ENCODE data around the gene CST3.
A peak's percentile ranks its signal among the peaks of the same experiment; 100 is the strongest.
"Not testable (repeated sequence)": the region's sequence is repeated elsewhere in the genome, so short reads cannot be mapped to it uniquely, and the experiment has no call there.

CST3 gene

GRCh38 chr20:23627501-23627900 is 10.3 kb downstream of the CST3 start:
- no peak for DNase-seq

- DNase-seq: no peak
Measured at GRCh38 chr20:23626040-23626620, 11.6 kb downstream of the CST3 start.

GRCh38 chr20:23625236-23625964 is 12.4 kb downstream of the CST3 start:
- DNase-seq: no peak

GRCh38 chr20:23624324-23624691 is 13.4 kb downstream of the CST3 start:
- no peak for DNase-seq

- DNase-seq: no peak
Measured at GRCh38 chr20:23623666-23624323, 14.0 kb downstream of the CST3 start.

- DNase-seq: no peak
Measured at GRCh38 chr20:23622839-23623343, 14.9 kb downstream of the CST3 start.

GRCh38 chr20:23622401-23622800 is 15.4 kb downstream of the CST3 start:
- not testable (repeated sequence) for DNase-seq

GRCh38 chr20:23620670-23621386 is 16.9 kb downstream of the CST3 start:
- not testable (repeated sequence) for DNase-seq

GRCh38 chr20:23614163-23614562 is 23.6 kb downstream of the CST3 start:
- no peak for DNase-seq

- no peak for DNase-seq
Measured at GRCh38 chr20:23613676-23614075, 24.1 kb downstream of the CST3 start.

GRCh38 chr20:23612396-23612795 is 25.4 kb downstream of the CST3 start:
- no peak for DNase-seq

- no peak for DNase-seq
Measured at GRCh38 chr20:23609486-23610109, 28.2 kb downstream of the CST3 start.

GRCh38 chr20:23608251-23608846 is 29.4 kb downstream of the CST3 start:
- DNase-seq: no peak

- no peak for DNase-seq
Measured at GRCh38 chr20:23607497-23608245, 30.1 kb downstream of the CST3 start.

- peak; percentile 67 for DNase-seq
Measured at GRCh38 chr20:23606652-23607049, 31.1 kb downstream of the CST3 start.

GRCh38 chr20:23605867-23606651 is 31.7 kb downstream of the CST3 start, which contains the start of gene CST9:
TSS of gene CST9 (minus strand) at chr20:23605917. CDS start at chr20:23605864, 53 bp downstream.
- no peak for DNase-seq

GRCh38 chr20:23604306-23604705 is 33.4 kb downstream of the CST3 start:
- no peak for DNase-seq

- DNase-seq: no peak
Measured at GRCh38 chr20:23603321-23603720, 34.4 kb downstream of the CST3 start.

GRCh38 chr20:23602699-23603098 is 35.1 kb downstream of the CST3 start:
- no peak for DNase-seq

- no peak for DNase-seq
Measured at GRCh38 chr20:23602241-23602640, 35.5 kb downstream of the CST3 start.

- DNase-seq: no peak
Measured at GRCh38 chr20:23601715-23602114, 36.0 kb downstream of the CST3 start.

Data from CD4-positive, alpha-beta T cell treated with Interleukin-15 for 1 hour (primary cell).